Measurements from ENCODE around the gene BAHD1.

The BAHD1 gene

DNA sequence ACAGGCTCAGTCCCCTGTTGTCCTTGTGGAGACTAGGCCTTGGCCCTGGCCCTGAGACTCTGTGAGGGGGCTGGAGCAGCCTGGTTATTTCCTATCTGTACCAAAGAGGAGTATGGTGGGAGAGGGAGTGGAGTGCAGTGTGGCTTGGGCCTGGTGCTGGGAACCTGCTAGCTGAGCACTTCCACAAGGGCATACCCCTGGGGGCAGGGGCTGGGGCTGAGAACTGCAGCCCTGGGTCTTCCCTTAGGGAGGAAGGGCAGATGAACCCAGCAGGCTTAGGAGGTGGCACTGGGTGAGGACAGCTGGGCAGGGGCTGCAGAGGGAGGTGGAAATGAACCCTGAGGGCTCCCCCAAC is 26.5 kb downstream of the BAHD1 start:
- DNase-seq (ENCODE audit: low read depth in 2 of 2) = no peak

DNA sequence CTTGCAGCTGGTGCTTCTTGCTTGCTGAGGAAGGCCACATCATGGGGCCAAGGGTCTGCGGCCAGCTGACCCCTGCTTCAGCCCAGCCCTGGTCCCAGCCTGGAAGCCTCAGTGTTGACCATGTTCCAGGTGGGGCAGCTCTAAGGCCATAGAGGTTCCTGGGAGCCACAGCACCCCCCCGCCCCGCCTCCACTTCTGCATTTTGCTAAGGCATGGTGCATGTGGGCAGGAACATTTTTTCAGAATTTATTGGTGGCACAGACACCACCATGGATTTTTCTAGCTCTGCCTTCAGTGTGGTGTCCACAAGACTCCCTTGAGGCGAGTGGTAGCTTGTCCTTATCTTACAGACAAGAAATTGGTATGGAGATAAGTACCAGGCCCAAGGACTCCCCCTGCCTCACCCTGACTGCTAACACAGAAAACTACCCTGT is 28.2 kb downstream of the BAHD1 start:
- DNase-seq (ENCODE audit: low read depth in 2 of 2) = no peak

GRCh38 chr15:40469776-40470390 is 29.1 kb downstream of the BAHD1 start:
- DNase-seq (ENCODE audit: low read depth in 2 of 2) = no peak

DNA sequence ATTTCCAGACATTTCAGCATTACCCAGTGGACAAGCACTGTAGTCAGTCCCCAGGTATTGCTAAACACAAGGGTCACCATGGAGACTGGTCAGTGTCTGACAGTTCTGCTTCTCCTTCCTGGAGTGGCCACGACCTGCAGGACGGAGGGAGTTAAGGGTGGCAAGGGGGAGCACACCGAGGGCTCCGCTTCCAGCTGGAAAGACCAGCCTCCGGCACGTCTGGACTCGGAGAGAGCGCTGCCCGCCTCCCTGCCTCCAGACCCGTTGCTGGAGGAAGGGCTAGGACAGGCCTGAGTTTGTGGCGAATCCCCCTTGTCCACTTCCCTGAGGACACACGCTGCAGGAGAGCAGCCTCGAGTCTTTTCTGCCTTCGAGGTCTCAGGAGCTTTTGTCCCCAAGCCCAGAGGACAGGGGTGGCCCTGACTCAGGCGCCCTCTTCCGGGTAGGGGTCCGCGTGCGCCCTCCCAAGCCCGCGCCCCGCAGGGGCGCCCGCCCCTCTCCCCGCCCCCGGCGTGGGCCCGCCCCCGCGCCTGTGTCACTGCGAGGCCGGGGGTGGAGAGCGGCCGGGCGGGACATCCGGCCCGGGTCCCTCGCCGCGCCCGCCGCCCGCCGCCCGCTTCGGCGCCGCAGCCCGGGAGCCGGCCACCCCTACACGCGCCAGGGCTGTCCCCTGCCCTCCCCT is 29.8 kb downstream of the BAHD1 start, which contains the start of gene CHST14:
Gene CHST14 (plus strand): TSS at position 562 of the 682 bp plus-strand sequence. CDS start 230 bp downstream, outside the sequence.
- DNase-seq (ENCODE audit: low read depth in 2 of 2) = peak in 1 of 2 donors; percentile 37

DNA sequence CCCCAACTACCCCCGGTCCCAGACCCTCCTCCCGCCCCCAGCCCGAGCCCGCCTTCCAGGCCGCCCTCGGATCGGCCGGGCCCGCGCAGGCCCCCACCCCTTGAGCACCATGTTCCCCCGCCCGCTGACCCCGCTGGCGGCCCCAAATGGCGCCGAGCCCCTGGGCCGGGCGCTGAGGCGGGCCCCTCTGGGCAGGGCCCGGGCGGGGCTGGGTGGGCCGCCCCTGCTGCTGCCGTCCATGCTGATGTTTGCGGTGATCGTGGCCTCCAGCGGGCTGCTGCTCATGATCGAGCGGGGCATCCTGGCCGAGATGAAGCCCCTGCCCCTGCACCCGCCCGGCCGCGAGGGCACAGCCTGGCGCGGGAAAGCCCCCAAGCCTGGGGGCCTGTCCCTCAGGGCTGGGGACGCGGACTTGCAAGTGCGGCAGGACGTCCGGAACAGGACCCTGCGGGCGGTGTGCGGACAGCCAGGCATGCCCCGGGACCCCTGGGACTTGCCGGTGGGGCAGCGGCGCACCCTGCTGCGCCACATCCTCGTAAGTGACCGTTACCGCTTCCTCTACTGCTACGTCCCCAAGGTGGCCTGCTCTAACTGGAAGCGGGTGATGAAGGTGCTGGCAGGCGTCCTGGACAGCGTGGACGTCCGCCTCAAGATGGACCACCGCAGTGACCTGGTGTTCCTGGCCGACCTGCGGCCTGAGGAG is 30.5 kb downstream of the BAHD1 start:
- no peak for DNase-seq (ENCODE audit: low read depth in 2 of 2)

GRCh38 chr15:40471808-40472150 is 31.0 kb downstream of the BAHD1 start:
- DNase-seq (ENCODE audit: low read depth in 2 of 2) = no peak

- no peak for DNase-seq (ENCODE audit: low read depth in 2 of 2)
These were observed 31.5 kb downstream of the BAHD1 start for GRCh38 chr15:40472171-40472727.

- DNase-seq (ENCODE audit: low read depth in 2 of 2) = no peak
These were observed 33.8 kb downstream of the BAHD1 start for GRCh38 chr15:40474581-40474980.

DNA sequence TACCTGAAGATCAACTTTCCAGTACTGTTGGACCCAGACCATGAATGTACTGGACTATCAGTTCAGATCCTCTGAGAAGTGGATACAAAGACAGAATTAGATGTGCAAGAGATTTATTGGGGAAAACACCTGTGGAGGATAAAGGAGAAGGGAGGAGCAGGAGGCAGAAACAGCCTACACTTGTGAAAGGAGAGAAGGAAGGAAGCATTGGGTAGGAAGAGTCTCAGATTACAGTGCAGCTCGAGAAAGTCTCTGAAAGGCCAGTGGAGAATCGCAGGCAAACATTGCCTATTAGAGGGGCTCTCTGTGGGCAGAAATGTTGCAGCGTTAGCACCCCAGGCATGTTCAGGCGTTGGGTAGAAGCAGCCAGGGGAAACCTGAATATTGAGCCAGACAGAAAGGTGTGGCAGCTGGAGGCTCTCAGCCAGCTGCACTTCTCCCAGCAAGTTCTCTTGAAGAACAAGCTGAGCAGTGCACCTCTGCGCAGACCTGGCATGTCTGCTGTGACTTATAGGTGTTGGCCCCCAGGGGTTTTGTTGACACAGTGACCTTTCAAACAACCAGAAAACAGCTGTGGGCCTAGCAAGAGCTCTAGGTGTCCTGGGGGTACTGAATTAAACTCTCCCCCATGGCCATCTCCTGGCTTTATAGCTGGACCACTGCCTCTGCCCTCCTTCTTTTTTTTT is 37.0 kb downstream of the BAHD1 start:
- no peak for DNase-seq (ENCODE audit: low read depth in 2 of 2)

DNA sequence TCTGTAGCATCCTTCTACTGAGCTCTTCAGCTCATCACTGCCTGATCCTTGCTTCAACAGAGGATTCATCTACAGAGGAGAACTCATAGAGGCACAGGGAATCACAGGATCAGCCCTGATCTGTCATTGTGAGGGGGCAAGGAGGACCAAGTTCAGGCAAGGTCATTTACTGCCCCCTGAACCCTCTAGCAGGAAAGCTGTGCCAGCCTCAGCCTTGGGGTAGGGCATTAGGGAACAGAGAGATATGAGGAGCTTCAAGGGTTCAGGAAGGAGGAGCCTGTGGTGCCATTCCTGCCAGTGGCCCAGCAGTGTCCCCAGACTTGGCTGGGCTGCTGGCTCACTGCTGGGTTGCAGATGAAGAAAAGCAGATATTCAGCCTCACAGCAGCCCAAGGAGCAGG is 38.3 kb downstream of the BAHD1 start:
- no peak for DNase-seq (ENCODE audit: low read depth in 2 of 2)

GRCh38 chr15:40481341-40482074 is 40.8 kb downstream of the BAHD1 start:
- DNase-seq (ENCODE audit: low read depth in 2 of 2) = no peak

GRCh38 chr15:40483919-40484318 is 43.2 kb downstream of the BAHD1 start:
- DNase-seq (ENCODE audit: low read depth in 2 of 2) = no peak

- no peak for DNase-seq (ENCODE audit: low read depth in 2 of 2)
These were observed 45.5 kb downstream of the BAHD1 start for GRCh38 chr15:40486066-40486770.

DNA sequence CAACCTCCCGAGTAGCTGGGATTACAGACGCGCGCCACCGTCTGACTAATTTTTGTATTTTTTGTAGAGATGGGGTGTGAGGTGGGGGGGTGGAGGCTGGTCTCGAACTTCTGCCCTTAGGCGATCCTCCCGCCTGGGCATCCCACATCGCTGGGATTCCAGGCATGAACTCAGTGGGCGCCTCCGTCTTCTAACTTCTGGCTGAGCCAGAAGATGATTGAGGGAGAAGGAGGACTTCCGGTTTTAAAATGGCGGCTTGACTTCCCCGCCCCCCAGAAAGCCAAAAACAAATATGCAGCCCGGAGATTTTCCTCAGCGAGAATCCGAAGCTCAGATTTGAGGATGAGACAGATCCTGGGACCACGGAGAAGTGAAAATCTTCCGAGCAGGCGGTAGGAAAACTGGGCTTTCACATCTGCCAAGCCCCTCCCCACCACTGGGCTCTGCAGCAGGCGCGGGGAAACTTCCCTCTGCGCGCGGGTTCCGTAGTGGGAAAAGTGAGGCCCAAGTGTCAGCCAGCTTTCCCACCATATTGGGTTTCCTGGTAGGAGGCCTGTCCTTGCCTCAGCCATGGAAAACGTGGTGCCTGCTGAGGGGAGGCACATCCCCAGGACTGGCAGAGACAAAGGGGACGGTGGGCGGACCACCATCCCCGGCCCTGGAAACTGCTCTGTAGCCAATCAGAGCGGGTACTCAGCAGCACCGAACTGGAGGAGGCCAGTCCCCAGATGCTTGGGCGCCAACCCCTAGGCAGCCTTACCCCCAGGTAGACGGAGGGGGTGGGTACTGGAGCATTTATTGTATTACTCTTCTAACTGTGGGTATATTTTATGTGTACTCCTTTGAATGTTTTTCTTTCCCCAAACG is 47.3 kb downstream of the BAHD1 start:
- DNase-seq (ENCODE audit: low read depth in 2 of 2) = no peak

- no peak for DNase-seq (ENCODE audit: low read depth in 2 of 2)
These were observed 48.8 kb downstream of the BAHD1 start for GRCh38 chr15:40489274-40490175.

GRCh38 chr15:40493089-40493840 is 52.5 kb downstream of the BAHD1 start:
- DNase-seq (ENCODE audit: low read depth in 2 of 2) = no peak

DNA sequence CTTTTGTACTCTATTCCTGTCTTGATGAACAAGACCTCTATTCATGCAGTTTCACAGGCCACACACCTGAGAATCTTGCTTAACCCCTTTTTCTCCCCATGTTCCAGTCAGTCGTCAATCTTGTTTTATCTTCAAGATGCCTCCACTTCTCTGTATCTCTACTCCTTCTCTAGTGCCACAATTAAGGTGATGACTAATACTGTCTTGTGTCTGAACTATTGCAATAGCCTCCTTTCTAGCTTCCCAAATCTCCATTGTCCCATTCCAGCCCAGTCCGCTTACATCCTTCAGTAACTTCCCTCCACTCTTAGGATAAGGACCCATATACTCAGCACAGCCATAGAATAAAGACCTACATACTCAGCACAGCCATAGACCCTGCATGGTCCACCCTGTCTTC is 54.8 kb downstream of the BAHD1 start:
- no peak for DNase-seq (ENCODE audit: low read depth in 2 of 2)

DNA sequence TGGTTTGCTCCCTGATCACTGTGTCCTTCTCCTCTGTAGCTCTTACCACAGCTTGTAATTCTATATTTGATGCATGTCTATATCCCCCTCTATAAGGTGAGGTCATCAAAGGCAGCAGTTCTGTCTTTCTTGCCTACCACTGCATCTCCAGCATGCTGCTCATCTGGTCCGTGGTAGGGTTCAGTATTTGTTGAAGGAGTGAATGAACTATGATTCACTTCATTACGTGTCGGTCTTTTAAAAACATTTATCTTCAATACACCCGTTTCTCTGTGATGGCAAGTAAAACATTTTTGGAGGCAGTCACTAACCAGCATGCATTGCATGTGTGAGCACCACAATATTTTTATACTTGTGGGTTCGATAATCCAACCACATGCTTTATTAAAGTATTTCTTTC is 57.7 kb downstream of the BAHD1 start:
- DNase-seq (ENCODE audit: low read depth in 2 of 2) = no peak
